A172 (cell line): Measurements from ENCODE around the gene ACP5. TPM values are rescaled to one million over a fixed set of nuclear protein-coding genes. Genes with fewer than 3 reads are reported as not detected.
"Not testable (repeated sequence)": the region's sequence is repeated elsewhere in the genome, so short reads cannot be mapped to it uniquely, and the experiment has no call there.

Source experiments
- DNase-seq: peaks from one replicate; pipeline ENCODE4 v3.0.0-alpha.2; 2015; ENCODE audit warnings: low spot score
- total RNA-seq: library from RNA; depleted of rRNA; stranded (reverse); fragments of >200 nt; shearing (Covaris generic); gene quantifications from 2 replicates; pipeline ENCODE4 v1.2.3, GENCODE V29; 2014

ACP5 gene
- total RNA-seq, 1 experiment from 2014 or later, result 15.5 TPM

DNA sequence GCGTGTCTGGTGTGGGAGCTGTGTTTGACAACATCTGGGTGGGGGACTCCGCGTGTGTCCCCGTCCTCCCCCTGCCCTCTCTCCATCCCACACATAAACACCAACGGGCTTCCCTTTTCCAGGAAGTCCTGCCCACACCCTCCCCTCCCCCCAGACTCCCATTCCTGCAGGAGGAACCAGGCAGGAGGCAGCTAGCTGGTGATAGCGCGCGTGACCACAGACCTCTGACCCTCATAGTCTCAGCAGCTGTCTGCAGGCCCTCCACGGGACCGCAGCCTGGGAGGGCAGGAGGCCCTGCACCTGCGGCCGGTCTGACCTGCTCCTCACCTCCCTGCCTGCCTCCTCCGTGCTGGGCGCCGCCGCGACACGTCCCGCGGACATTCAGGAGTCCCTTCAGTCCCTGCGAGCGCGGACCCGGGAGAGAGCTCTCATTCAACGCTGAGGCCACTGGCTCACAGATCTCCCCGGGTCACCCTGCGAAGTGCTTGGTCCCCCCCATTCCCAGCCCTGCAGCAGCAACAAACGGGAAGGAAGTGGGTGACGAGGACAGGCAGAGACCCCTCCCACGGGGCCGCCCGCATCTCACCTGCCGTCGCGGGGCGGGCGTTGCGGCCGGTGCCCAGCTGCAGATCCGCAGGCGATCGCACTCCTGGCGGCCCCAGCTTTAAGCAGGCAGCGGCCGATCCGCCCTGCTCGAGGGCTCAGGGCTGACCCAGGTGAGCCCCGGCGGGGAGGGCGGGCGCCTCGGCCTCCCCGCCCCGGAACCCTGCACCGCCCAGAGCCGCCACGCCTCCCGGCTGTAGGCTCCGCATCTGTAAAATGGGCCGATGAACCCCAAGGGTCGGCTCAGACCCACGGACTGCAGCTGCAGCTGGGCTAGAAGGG, 1.1 kb upstream of the ACP5 start:
- no peak for DNase-seq

DNA sequence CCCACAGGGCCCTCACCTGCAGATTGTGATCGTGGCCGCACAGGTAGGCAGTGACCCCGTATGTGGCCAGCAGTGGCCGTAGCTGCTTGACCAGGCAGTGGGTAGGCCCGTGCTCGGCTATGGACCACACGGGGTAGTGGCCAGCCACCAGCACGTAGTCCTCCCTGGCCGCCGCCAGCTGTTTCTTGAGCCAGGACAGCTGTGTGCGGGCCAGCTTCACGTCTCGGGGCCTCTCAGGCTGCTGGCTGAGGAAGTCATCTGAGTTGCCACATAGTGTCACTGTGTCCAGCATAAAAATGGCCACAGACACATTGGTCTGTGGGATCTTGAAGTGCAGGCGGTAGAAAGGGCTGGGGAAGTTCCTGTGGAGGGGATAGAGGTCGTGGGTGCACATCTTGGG, 1.2 kb downstream of the ACP5 start:
- no peak for DNase-seq

DNA sequence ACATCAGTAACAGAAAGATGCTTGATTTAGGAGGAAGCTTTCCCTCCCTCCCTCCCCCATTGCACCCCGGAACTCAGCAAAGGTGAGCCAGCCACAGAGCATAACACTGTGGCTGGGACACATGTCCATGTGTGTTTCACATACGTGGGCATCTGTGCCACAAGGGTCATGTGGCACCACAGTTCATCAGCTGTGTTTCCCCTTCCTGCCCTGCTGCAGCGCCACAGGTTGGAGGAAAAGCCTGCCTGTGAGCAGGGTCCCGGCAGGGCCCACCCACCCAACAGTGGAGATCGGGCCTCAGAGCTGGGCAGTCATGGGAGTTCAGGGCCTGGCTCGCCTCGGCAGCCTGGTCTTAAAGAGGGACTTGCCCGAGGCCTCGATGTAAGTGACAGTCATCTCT, 2.8 kb downstream of the ACP5 start:
- no peak for DNase-seq

DNA sequence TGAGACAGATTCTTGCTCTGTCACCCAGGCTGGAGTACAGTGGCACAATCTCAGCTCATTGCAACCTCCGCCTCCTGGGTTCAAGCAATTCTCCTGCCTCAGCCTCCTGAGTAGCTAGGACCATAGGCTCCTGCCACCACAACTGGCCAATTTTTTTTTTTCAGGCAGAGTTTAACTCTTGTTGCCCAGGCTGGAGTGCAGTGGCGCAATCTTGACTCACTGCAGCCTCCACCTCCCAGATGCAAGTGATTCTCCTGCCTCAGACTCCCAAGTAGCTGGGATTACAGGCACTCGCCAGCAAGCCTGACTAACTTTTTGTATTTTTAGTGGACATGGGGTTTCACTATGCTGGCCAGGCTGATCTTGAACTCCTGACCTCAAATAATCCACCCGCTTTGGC, 3.7 kb downstream of the ACP5 start:
- not testable (repeated sequence) for DNase-seq

DNA sequence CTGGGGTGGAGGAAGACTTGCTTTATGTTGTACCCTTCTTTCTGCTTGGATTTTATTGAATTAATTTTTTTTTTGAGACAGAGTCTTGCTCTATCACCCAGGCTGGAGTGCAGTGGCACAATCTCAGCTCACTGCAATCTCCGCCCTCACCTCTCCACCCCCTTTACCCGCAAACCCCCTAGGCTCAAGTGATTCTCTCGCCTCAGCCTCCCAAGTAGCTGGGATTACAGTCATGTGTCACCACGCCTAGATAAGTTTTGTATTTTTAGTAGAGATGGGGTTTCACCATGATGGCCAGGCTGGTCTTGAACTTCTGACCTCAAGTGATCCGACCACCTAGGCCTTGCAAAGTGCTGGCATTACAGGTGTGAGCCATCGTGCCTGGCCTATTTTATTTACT, 4.1 kb downstream of the ACP5 start:
- DNase-seq, result not testable (repeated sequence)

DNA sequence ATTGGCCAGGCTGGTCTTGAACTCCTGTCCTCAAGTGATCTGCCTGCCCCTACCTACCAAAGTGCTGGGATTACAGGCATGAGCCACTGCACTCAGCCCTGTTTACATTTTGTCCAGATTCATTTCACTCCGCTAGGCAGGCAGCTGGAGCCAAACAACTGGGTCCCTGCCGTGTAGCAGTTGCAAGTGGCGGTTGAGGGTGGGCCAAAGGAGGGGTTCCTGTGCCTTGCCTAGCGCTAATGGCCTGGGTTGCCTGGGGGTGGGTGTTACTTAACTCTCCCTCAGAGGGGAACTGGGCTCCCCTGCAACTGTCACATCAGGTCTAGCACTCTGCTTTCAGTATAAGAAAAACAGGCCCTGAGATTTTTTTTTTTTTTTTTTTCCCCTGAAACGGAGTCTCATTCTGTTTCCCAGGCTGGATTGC, 7.4 kb downstream of the ACP5 start:
- no peak for DNase-seq

DNA sequence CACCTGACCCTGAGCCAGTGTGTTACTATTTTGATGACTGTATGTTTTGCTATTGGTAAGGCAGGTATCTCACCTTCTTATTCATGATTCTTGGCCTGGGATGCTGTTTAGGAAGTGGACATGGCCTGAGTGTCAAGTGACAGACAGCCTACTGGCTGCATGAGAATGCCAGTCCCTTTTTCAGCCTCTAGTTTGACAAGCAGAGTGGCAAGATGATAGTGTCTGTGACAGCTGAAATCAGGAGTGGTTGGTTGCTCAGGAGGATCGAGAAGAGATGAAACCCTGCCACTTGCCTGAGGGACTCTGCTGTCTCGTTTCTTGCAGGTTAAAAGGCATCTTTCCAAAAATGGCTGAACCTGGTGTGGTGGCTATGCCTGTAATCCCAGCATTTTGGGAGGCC, 11.3 kb downstream of the ACP5 start:
- DNase-seq, result no peak

DNA sequence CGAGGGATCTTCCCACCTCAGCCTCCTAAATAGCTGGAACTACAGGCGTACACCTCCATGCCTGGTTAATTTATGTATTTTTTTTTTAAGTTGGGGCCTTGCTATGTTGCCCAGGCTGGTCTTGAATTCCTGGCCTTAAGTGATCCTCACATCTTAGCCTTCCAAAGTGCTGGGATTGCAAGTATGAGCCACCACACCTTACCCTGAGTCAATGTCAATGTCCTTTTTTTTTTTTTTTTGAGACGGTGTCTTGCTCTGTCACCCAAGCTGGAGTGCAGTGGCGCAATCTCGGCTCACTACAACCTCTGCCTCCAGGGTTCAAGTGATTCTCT, 11.8 kb downstream of the ACP5 start:
- not testable (repeated sequence) for DNase-seq

DNA sequence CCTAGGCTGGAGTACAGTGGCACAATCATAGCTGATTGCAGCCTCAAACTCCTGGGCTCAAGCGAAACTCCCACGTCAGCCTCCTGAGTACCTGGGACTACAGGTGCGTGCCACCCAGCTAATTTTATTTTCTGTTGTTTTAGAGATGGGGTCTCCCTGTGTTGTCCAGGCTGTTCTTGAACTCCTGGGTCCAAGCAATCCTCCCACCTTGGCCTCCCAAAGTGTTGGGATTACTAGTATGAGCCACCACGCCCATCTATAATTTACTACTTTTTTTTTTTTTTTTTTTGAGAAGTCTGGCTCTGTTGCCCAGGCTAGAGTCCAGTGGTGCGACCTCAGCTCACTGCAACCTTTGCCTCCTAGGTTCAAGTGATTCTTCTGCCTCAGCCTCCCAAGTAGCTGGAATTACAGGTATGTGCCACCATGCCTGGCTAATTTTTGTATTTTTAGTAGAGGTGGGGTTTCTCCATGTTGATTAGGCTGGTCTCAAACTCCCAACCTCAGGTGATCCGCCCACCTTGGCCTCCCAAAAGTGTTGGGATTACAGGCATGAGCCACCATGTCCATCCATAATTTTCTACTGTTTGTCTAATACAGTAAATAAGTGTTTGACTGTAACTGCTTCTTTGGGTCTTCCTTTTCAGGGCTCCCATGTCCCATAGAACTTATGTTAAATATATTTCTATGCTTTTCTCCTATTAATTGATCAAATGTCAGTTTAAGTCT, 13.2 kb downstream of the ACP5 start:
- DNase-seq, result not testable (repeated sequence)

DNA sequence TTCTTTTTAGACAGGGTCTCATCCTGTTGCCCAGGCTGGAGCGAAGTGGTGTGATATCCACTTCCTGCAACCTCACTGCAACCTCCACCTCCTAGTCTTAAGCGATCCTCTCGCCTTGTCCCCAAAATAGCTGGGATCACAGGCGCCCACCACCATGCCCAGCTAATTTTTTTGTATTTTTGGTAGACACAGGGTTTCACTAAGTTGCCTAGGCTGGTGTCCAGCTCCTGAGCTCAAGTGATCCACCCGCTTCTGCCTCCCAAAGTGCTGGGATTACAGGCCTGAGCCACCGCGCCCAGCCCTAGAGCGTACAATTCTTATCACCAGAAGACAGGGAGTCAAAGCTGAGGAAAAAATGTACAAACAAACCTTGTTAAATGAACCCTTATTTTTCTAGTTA, 13.9 kb downstream of the ACP5 start:
- no peak for DNase-seq

DNA sequence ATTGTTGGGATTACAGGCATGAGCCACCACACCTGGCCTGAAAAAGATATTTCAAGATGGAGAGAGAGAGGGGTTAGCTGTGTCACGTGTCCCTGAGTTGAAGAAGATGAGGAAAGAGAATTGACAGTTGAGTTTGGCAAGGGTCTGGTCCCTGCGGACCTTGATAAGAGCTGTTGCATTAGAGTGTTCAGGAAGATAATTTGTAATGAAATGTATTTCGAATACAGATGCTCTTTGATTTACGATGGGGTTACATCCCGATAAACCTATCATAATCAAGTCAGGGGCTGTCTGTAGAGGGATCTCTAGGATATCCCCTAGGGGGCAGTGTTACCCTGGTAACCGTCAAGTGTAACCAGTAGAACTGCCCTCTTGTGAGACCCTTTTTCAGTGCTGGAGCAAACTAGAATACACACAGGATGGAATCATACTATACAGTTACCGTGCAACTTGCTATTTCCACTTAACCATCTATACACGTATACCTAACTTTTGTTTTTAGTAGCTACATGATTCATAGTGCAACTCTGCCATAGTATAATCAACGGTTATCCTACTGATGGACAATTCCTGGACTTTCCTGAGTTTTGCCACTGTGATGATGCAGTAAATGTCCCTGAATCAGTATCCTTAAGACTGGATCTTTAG, 16.9 kb downstream of the ACP5 start:
- DNase-seq, result peak; percentile 76

DNA sequence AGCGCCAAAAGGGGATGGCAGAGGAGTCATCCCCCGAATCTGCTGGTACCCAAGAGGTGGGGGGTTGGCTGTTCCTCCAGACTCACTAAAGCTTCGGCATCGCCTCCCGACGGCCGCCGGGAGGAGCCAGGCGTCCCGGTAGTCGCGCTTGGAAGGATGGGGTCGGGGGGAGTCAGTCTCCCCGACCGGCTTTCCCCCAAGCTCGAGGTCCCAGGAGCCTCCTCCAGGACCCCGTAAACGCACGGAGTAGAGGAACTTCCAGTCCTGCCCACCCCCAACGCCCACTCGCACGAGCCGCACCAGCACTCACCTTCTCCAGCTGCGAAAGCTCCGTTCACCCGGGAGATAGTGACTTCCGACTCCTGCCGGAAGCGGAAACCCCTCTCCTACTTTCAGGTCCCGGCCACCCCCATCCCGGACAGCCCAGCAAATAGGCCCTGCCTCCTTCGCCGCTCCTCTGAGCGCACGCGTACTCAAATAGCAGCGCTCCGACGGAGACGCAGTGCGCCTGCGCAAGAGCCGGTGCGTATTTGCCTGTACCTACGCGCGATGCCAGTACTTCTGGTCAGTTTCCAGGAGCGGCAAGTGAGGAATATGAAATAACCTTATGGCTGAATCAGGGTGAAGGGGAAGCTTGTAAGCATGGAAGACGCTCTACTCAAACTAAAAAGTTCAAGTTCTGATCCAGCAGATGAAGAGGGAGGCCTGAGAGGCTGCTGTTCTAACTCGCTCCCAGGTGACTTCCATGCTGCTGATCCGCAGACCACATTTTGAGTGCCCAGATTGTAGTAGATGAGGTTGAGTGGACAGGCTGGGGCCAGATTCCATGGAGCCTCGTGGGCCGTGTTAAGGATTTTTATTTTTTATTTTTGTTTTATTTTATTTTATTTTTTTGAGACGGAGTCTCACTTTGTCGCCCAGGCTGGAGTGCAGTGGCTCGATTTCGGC, 18.3 kb downstream of the ACP5 start, which contains the start of gene ELOF1:
TSS of gene ELOF1 (minus strand) at position 350 of the 948 bp plus-strand sequence. CDS start 4,883 bp downstream, outside the sequence.
- DNase-seq, result peak; percentile 96

DNA sequence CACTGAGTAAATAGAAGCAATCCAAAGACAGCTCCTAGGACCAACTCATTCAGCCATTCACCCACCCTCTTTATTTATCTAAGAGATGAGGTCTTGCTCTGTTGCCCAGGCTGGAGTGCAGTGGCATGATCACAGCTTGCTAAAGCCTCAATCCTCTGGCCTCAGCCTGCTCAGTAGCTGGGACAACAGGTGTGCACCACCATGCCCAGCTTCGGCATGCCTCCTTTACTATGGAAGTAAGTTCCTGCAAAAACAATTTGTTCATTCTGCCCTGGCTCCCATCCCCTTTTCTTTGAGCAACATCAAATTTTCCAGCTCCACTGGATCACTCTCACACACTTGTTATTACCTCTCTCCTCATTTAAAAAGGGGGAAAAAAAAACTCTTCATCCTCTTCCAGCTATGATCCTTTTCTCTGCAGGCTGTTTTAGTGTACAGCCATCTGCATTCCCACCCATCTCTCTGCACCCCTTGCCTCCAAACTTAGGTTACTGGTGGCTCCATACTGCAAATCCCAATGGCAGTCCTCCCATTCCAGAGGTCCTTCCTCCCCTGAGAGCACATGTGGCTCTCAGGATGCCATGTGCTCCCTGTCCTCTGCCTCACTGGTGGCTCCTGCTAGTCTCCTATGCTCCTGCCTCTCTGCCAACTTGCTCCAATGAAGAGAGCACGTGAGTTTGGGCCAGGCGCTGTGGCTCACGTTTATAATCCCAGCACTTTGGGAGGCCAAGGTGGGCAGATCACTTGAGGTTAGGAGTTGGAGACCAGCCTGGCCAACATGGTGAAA, 20.6 kb downstream of the ACP5 start:
- DNase-seq, result no peak

DNA sequence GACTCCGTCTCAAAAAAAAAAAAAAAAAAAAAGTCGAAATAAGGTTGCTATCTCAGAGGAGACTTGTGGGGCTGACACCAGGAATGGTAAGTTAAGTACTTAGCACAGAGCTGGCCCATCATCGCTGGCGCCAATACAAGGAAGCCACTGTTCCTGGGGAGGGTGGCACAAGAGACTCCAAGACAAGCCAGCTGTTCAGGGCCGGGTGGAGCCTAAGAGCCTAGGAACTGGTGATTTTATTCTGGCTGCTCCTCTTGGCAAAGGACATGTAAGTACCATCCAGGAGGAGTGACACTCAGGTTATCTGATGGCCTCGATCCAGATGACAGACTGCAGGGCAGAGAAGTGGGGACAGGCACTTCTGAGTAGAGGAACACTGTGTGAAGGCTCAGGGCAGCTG, 22.2 kb downstream of the ACP5 start:
- no peak for DNase-seq

DNA sequence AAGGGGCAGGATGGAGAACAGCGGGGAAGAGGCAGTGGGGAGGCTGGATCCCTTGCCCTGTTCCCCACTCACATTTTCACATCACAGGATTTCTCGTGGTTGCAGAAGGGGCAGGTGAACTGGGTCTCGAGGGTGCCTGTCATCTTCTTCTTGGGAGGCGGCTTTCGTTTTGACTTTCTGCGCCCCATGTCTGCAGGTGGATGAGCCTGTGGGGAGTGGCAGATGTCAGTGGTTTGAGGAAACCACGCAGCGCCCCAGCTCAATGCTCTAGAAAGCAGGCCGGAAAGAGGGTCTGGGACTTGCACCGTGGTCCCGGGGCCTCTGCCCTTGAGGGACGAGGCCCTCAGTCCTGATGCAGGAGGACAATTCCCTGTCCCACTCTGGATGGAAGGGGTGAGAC, 23.3 kb downstream of the ACP5 start:
- no peak for DNase-seq

DNA sequence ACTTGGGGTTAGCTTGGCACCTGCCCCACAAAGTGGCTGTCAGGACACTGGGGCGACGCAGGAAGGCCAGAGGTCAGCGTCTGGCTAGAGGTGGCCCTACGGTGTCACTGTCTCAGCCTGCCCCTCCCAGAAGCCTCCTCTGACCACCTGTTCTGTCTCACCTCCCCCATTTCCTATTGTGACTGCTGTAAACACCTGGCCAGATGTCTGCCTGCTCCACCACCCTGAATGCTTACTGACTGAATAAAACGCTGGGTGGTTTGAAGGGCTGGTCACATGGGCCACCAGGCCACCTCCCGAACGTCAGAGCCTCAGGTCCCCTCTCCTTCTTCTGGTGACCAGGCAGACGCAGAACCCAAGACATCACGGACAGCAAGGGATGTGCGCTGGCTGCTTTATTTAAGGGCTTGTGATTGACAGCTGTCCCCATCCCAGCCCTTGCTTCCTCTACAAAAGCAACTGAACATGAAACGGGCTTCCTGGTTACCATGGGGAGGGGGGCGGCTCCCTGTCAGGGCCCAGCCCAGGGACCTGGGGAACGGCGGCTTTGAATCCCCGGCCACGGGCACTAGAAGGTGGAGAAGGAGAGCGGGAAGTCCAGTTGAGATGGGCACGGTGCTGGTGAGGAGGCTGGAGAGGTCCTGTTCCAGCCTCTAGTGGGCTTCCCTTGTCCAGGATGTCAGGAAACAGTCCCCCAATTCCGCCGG, 24.6 kb downstream of the ACP5 start:
- no peak for DNase-seq

DNA sequence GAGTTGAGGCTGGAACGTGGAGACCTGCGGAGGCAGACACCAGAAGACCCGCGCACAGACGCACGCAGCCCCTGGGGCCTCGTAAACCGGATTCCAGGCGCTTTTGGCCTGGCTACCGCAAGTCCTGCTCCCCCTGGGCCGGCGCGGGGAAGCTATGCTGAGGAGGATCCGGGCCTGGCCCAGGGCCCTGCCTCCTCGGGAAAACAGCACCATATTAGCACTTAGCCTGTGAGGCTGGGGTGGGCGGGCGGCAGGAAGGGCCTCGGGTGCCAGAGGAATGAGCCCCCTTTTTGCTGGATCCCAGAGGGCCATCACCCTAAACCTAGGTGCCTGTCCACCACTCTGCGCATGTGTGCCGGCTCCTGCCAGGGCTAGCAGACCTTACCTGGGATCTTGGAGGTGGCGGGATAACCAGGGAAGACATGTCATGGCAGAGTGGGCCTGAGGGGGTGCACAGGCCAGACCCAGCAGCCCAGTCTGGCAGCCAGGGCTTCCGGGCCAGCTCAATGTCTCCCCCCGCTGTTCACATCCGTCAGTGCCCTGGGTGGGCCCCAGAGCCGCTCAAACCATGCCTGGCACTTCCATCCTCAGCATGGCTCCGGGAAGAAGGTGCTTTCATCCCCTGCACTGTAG, 25.7 kb downstream of the ACP5 start:
- DNase-seq, result no peak

DNA sequence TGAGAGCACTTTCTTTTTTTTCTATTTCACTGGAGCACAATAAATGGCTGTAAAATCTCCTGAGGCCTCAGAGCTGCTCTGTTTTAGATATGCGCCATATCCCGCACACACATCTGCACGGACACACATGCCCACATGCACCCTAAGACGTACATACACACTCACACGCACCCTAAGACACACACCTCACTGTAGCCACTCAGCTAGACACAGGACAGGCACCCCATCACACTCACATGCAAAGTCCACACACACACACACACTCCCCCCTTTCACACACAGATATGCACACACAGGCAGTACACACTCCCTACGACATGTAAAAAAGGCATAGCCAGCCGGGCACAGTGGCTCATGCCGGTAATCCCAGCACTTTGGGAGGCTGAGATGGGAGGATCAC, 27.2 kb downstream of the ACP5 start:
- DNase-seq, result no peak

DNA sequence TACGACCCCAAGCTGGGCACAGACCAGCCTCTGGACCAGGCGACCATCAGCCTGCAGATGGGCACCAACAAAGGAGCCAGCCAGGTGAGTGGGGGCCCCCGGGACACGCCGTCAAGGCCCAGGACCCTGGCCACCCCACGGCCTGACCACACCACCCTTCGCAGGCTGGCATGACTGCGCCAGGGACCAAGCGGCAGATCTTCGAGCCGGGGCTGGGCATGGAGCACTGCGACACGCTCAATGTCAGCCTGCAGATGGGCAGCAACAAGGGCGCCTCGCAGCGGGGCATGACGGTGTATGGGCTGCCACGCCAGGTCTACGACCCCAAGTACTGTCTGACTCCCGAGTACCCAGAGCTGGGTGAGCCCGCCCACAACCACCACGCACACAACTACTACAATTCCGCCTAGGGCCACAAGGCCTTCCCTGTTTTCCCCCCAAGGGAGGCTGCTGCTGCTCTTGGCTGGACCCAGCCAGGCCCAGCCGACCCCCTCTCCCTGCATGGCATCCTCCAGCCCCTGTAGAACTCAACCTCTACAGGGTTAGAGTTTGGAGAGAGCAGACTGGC, 28.0 kb downstream of the ACP5 start:
- DNase-seq, result no peak
